Central memory CD8-positive, alpha-beta T cell (primary cell): ENCODE results near the gene MIB2.
"Not testable (repeated sequence)": the region's sequence is repeated elsewhere in the genome, so short reads cannot be mapped to it uniquely, and the experiment has no call there.

Source experiments
- ATAC-seq: fragments of 150-1000 bp; cut with Tn5 transposase; replicated peaks from 2 replicates; pipeline ENCODE4 v1.10.0; 2022; ENCODE audit warnings: mild to moderate bottlenecking, moderate FRiP score, moderate number of reproducible peaks; ENCODE audit not compliant: poor library complexity, severe bottlenecking; ENCODE audit errors: extremely low read depth
- DNase-seq, 2 donors: peaks; one replicate each; pipeline ENCODE4 v3.0.0; 2021; ENCODE audit warnings: low spot score in 2 of 2
- H3K27ac Mint-ChIP-seq: one replicate; pipeline ENCODE4 v1.8.0; 2022; ENCODE audit warnings: low read depth, mild to moderate bottlenecking, moderate library complexity, mixed read lengths
- H3K27me3 Mint-ChIP-seq: one replicate; pipeline ENCODE4 v1.8.0; 2022; ENCODE audit warnings: mixed read lengths
- H3K36me3 Mint-ChIP-seq: one replicate; pipeline ENCODE4 v1.8.0; 2022; ENCODE audit warnings: mild to moderate bottlenecking, moderate library complexity, mixed read lengths; ENCODE audit not compliant: insufficient read depth
- H3K4me1 Mint-ChIP-seq: one replicate; pipeline ENCODE4 v1.8.0; 2022; ENCODE audit warnings: mixed read lengths
- H3K4me3 Mint-ChIP-seq: one replicate; pipeline ENCODE4 v1.8.0; 2022; ENCODE audit warnings: mild to moderate bottlenecking, moderate library complexity, mixed read lengths
- H3K9me3 Mint-ChIP-seq: one replicate; pipeline ENCODE4 v1.8.0; 2022; ENCODE audit warnings: mixed read lengths

Gene MIB2

GRCh38 chr1:1638528-1638927 lies 23.2 kb downstream of the MIB2 start:
- not testable (repeated sequence) for H3K27ac Mint-ChIP-seq, H3K27me3 Mint-ChIP-seq, H3K9me3 Mint-ChIP-seq, H3K4me3 Mint-ChIP-seq, ATAC-seq, H3K4me1 Mint-ChIP-seq, DNase-seq
- H3K36me3 Mint-ChIP-seq, result peaks cover 12% of the 10 kb centered on the region

GRCh38 chr1:1639368-1639767 lies 24.1 kb downstream of the MIB2 start:
- not testable (repeated sequence) for H3K27me3 Mint-ChIP-seq, DNase-seq, H3K4me3 Mint-ChIP-seq, H3K27ac Mint-ChIP-seq, ATAC-seq, H3K9me3 Mint-ChIP-seq, H3K4me1 Mint-ChIP-seq
- peaks cover 13% of the 10 kb centered on the region for H3K36me3 Mint-ChIP-seq

- peaks cover 13% of the 10 kb centered on the region for H3K36me3 Mint-ChIP-seq
- not testable (repeated sequence) for H3K4me3 Mint-ChIP-seq, H3K27me3 Mint-ChIP-seq, H3K27ac Mint-ChIP-seq, H3K4me1 Mint-ChIP-seq, H3K9me3 Mint-ChIP-seq, DNase-seq, ATAC-seq
These were observed 24.8 kb downstream of the MIB2 start for GRCh38 chr1:1640081-1640480.

GRCh38 chr1:1640711-1641461 lies 25.6 kb downstream of the MIB2 start:
- H3K4me1 Mint-ChIP-seq, ATAC-seq, H3K9me3 Mint-ChIP-seq, H3K27me3 Mint-ChIP-seq, H3K27ac Mint-ChIP-seq, DNase-seq, H3K4me3 Mint-ChIP-seq: not testable (repeated sequence)
- H3K36me3 Mint-ChIP-seq, result peaks cover 16% of the 10 kb centered on the region

GRCh38 chr1:1646326-1646725 lies 31.0 kb downstream of the MIB2 start:
- ATAC-seq, H3K4me3 Mint-ChIP-seq, H3K4me1 Mint-ChIP-seq, H3K9me3 Mint-ChIP-seq, H3K27me3 Mint-ChIP-seq, DNase-seq: not testable (repeated sequence)
- peaks cover 34% of the 10 kb centered on the region for H3K36me3 Mint-ChIP-seq
- peak overlapping the region; percentile 53 for H3K27ac Mint-ChIP-seq

GRCh38 chr1:1647567-1648241 lies 32.4 kb downstream of the MIB2 start:
- Mint-ChIP-seq H3K36me3 (peaks cover 46% of the 10 kb centered on the region), H3K4me1 (peaks cover 11% of the 10 kb centered on the region)
- not testable (repeated sequence) for H3K9me3 Mint-ChIP-seq, H3K27ac Mint-ChIP-seq, H3K4me3 Mint-ChIP-seq, ATAC-seq, DNase-seq, H3K27me3 Mint-ChIP-seq

- H3K4me3 Mint-ChIP-seq, ATAC-seq, H3K27me3 Mint-ChIP-seq, H3K27ac Mint-ChIP-seq, DNase-seq, H3K9me3 Mint-ChIP-seq: not testable (repeated sequence)
- peaks cover 50% of the 10 kb centered on the region for H3K36me3 Mint-ChIP-seq
- peaks cover 11% of the 10 kb centered on the region for H3K4me1 Mint-ChIP-seq
These were observed 33.0 kb downstream of the MIB2 start for GRCh38 chr1:1648265-1648664.

- H3K36me3 Mint-ChIP-seq, result peaks cover 33% of the 10 kb centered on the region
- H3K9me3 Mint-ChIP-seq, H3K4me1 Mint-ChIP-seq, H3K27me3 Mint-ChIP-seq: not testable (repeated sequence)
- H3K27ac Mint-ChIP-seq, result peak within 1 kb of the TSS; percentile 97
- peak within 1 kb of the TSS; percentile 94 for H3K4me3 Mint-ChIP-seq
- ATAC-seq (peak; percentile 98), DNase-seq (peak; percentile 88 to 96)
These were observed 43.6 kb downstream of the MIB2 start, which contains the start of gene CDK11B for GRCh38 chr1:1658583-1659549. TSS of gene CDK11B (minus strand) at chr1:1659004. CDS start at chr1:1657485, 1,519 bp downstream.

GRCh38 chr1:1662392-1662791 lies 47.1 kb downstream of the MIB2 start:
- DNase-seq, ATAC-seq, H3K4me3 Mint-ChIP-seq, H3K9me3 Mint-ChIP-seq, H3K27ac Mint-ChIP-seq, H3K4me1 Mint-ChIP-seq, H3K27me3 Mint-ChIP-seq: not testable (repeated sequence)
- H3K36me3 Mint-ChIP-seq, result peaks cover 24% of the 10 kb centered on the region

- not testable (repeated sequence) for H3K4me3 Mint-ChIP-seq, H3K9me3 Mint-ChIP-seq, H3K4me1 Mint-ChIP-seq, H3K27me3 Mint-ChIP-seq, DNase-seq, H3K27ac Mint-ChIP-seq, ATAC-seq
- H3K36me3 Mint-ChIP-seq, result peaks cover 29% of the 10 kb centered on the region
These were observed 47.7 kb downstream of the MIB2 start for GRCh38 chr1:1662830-1663560.

- not testable (repeated sequence) for H3K4me1 Mint-ChIP-seq, H3K4me3 Mint-ChIP-seq, H3K9me3 Mint-ChIP-seq, ATAC-seq, H3K27ac Mint-ChIP-seq, H3K27me3 Mint-ChIP-seq, DNase-seq
- peaks cover 28% of the 10 kb centered on the region for H3K36me3 Mint-ChIP-seq
These were observed 49.0 kb downstream of the MIB2 start for GRCh38 chr1:1664318-1664717.
